ENCODE data around the gene MS4A7.
A peak's percentile ranks its signal among the peaks of the same experiment; 100 is the strongest.

MS4A7 gene

GRCh38 chr11:60378354-60378753 is at the start of gene MS4A7:
TSS of gene MS4A7 (plus strand) at chr11:60378532. CDS start at chr11:60383142, 4,610 bp downstream.
- DNase-seq: no peak
- H3K27me3 Mint-ChIP-seq: peaks cover 16% of the 10 kb centered on the region
- no peaks in the 10 kb centered on the region for H3K9me3 Mint-ChIP-seq
- H3K4me1 Mint-ChIP-seq: peaks cover 15% of the 10 kb centered on the region
- H3K4me3 Mint-ChIP-seq: peak within 1 kb of the TSS; percentile 29
- ATAC-seq: no peak
- peak within 1 kb of the TSS; percentile 58 for H3K27ac Mint-ChIP-seq
- H3K36me3 Mint-ChIP-seq (ENCODE audit: low read depth): no peaks in the 10 kb centered on the region

GRCh38 chr11:60332846-60333245 is 45.5 kb upstream of the MS4A7 start:
- H3K36me3 Mint-ChIP-seq (ENCODE audit: low read depth): no peaks in the 10 kb centered on the region
- ATAC-seq (no peak), DNase-seq (no peak)
- no peaks in the 10 kb centered on the region for H3K9me3 Mint-ChIP-seq
- H3K27me3 Mint-ChIP-seq: peaks cover 20% of the 10 kb centered on the region
- no peaks in the 10 kb centered on the region for H3K4me1 Mint-ChIP-seq
- H3K27ac Mint-ChIP-seq: no peak overlapping the region
- no peak overlapping the region for H3K4me3 Mint-ChIP-seq

- Mint-ChIP-seq H3K27me3 (peaks cover 20% of the 10 kb centered on the region), H3K4me1 (no peaks in the 10 kb centered on the region), H3K9me3 (no peaks in the 10 kb centered on the region), H3K4me3 (no peak overlapping the region), H3K36me3 (ENCODE audit: low read depth) (no peaks in the 10 kb centered on the region), H3K27ac (no peak overlapping the region)
- peak; percentile 76 for DNase-seq
- ATAC-seq: peak; percentile 72
Measured at GRCh38 chr11:60334005-60334620, 44.2 kb upstream of the MS4A7 start.

- Mint-ChIP-seq H3K9me3 (no peaks in the 10 kb centered on the region), H3K4me1 (no peaks in the 10 kb centered on the region), H3K27ac (no peak overlapping the region), H3K27me3 (peaks cover 18% of the 10 kb centered on the region), H3K36me3 (ENCODE audit: low read depth) (no peaks in the 10 kb centered on the region), H3K4me3 (no peak overlapping the region)
- ATAC-seq: no peak
- no peak for DNase-seq
Measured at GRCh38 chr11:60336767-60337391, 41.5 kb upstream of the MS4A7 start.

- ATAC-seq (no peak), DNase-seq (no peak)
- H3K9me3 Mint-ChIP-seq: no peaks in the 10 kb centered on the region
- no peak overlapping the region for H3K4me3 Mint-ChIP-seq
- no peak overlapping the region for H3K27ac Mint-ChIP-seq
- H3K36me3 Mint-ChIP-seq (ENCODE audit: low read depth): no peaks in the 10 kb centered on the region
- H3K27me3 Mint-ChIP-seq: peaks cover 14% of the 10 kb centered on the region
- no peaks in the 10 kb centered on the region for H3K4me1 Mint-ChIP-seq
Measured at GRCh38 chr11:60338053-60338452, 40.3 kb upstream of the MS4A7 start.

GRCh38 chr11:60339356-60339755 is 39.0 kb upstream of the MS4A7 start:
- no peaks in the 10 kb centered on the region for H3K4me1 Mint-ChIP-seq
- no peaks in the 10 kb centered on the region for H3K9me3 Mint-ChIP-seq
- peaks cover 12% of the 10 kb centered on the region for H3K27me3 Mint-ChIP-seq
- DNase-seq (no peak), ATAC-seq (no peak)
- no peak overlapping the region for H3K4me3 Mint-ChIP-seq
- no peak overlapping the region for H3K27ac Mint-ChIP-seq
- no peaks in the 10 kb centered on the region for H3K36me3 Mint-ChIP-seq (ENCODE audit: low read depth)

GRCh38 chr11:60343094-60343704 is 35.1 kb upstream of the MS4A7 start:
- no peaks in the 10 kb centered on the region for H3K9me3 Mint-ChIP-seq
- H3K4me3 Mint-ChIP-seq: no peak overlapping the region
- DNase-seq (no peak), ATAC-seq (no peak)
- no peak overlapping the region for H3K27ac Mint-ChIP-seq
- no peaks in the 10 kb centered on the region for H3K36me3 Mint-ChIP-seq (ENCODE audit: low read depth)
- peaks cover 10% of the 10 kb centered on the region for H3K27me3 Mint-ChIP-seq
- no peaks in the 10 kb centered on the region for H3K4me1 Mint-ChIP-seq

GRCh38 chr11:60344146-60344545 is 34.2 kb upstream of the MS4A7 start:
- Mint-ChIP-seq H3K4me1 (no peaks in the 10 kb centered on the region), H3K36me3 (ENCODE audit: low read depth) (no peaks in the 10 kb centered on the region), H3K4me3 (no peak overlapping the region), H3K27ac (no peak overlapping the region), H3K27me3 (peaks cover 10% of the 10 kb centered on the region), H3K9me3 (no peaks in the 10 kb centered on the region)
- ATAC-seq (no peak), DNase-seq (no peak)

- no peaks in the 10 kb centered on the region for H3K9me3 Mint-ChIP-seq
- peak; percentile 36 for ATAC-seq
- no peaks in the 10 kb centered on the region for H3K4me1 Mint-ChIP-seq
- no peaks in the 10 kb centered on the region for H3K36me3 Mint-ChIP-seq (ENCODE audit: low read depth)
- no peak overlapping the region for H3K4me3 Mint-ChIP-seq
- DNase-seq: peak; percentile 16
- H3K27me3 Mint-ChIP-seq: peaks cover 10% of the 10 kb centered on the region
- H3K27ac Mint-ChIP-seq: no peak overlapping the region
Measured at GRCh38 chr11:60345489-60345888, 32.8 kb upstream of the MS4A7 start.

GRCh38 chr11:60347084-60347797 is 31.1 kb upstream of the MS4A7 start:
- Mint-ChIP-seq H3K9me3 (no peaks in the 10 kb centered on the region), H3K4me1 (no peaks in the 10 kb centered on the region), H3K27ac (no peak overlapping the region), H3K4me3 (no peak overlapping the region), H3K36me3 (ENCODE audit: low read depth) (no peaks in the 10 kb centered on the region), H3K27me3 (peaks cover 8% of the 10 kb centered on the region)
- DNase-seq (no peak), ATAC-seq (no peak)

GRCh38 chr11:60348116-60348515 is 30.2 kb upstream of the MS4A7 start:
- H3K36me3 Mint-ChIP-seq (ENCODE audit: low read depth): no peaks in the 10 kb centered on the region
- ATAC-seq: no peak
- H3K9me3 Mint-ChIP-seq: no peaks in the 10 kb centered on the region
- no peak overlapping the region for H3K4me3 Mint-ChIP-seq
- H3K27me3 Mint-ChIP-seq: peaks cover 8% of the 10 kb centered on the region
- no peak for DNase-seq
- no peaks in the 10 kb centered on the region for H3K4me1 Mint-ChIP-seq
- no peak overlapping the region for H3K27ac Mint-ChIP-seq

GRCh38 chr11:60349990-60350389 is 28.3 kb upstream of the MS4A7 start:
- no peak for DNase-seq
- no peaks in the 10 kb centered on the region for H3K4me1 Mint-ChIP-seq
- peaks cover 4% of the 10 kb centered on the region for H3K9me3 Mint-ChIP-seq
- ATAC-seq: no peak
- H3K4me3 Mint-ChIP-seq: no peak overlapping the region
- peaks cover 2% of the 10 kb centered on the region for H3K27me3 Mint-ChIP-seq
- H3K36me3 Mint-ChIP-seq (ENCODE audit: low read depth): no peaks in the 10 kb centered on the region
- no peak overlapping the region for H3K27ac Mint-ChIP-seq

- Mint-ChIP-seq H3K27me3 (peaks cover 5% of the 10 kb centered on the region), H3K36me3 (ENCODE audit: low read depth) (no peaks in the 10 kb centered on the region), H3K27ac (peak overlapping the region; percentile 9), H3K4me3 (no peak overlapping the region), H3K9me3 (peaks cover 4% of the 10 kb centered on the region), H3K4me1 (peaks cover 13% of the 10 kb centered on the region)
- ATAC-seq (no peak), DNase-seq (no peak)
Measured at GRCh38 chr11:60357771-60358170, 20.6 kb upstream of the MS4A7 start.

GRCh38 chr11:60360621-60361020 is 17.7 kb upstream of the MS4A7 start:
- DNase-seq (no peak), ATAC-seq (no peak)
- H3K27me3 Mint-ChIP-seq: peaks cover 18% of the 10 kb centered on the region
- no peak overlapping the region for H3K4me3 Mint-ChIP-seq
- H3K9me3 Mint-ChIP-seq: no peaks in the 10 kb centered on the region
- H3K36me3 Mint-ChIP-seq (ENCODE audit: low read depth): no peaks in the 10 kb centered on the region
- no peak overlapping the region for H3K27ac Mint-ChIP-seq
- peaks cover 24% of the 10 kb centered on the region for H3K4me1 Mint-ChIP-seq

- no peaks in the 10 kb centered on the region for H3K9me3 Mint-ChIP-seq
- H3K27me3 Mint-ChIP-seq: peaks cover 22% of the 10 kb centered on the region
- DNase-seq (no peak), ATAC-seq (no peak)
- peaks cover 28% of the 10 kb centered on the region for H3K4me1 Mint-ChIP-seq
- no peak overlapping the region for H3K27ac Mint-ChIP-seq
- H3K4me3 Mint-ChIP-seq: no peak overlapping the region
- H3K36me3 Mint-ChIP-seq (ENCODE audit: low read depth): no peaks in the 10 kb centered on the region
Measured at GRCh38 chr11:60362241-60362640, 16.1 kb upstream of the MS4A7 start.

Measured in activated naive CD8-positive, alpha-beta T cell treated with anti-CD3 and anti-CD28 coated beads, Interleukin-2, amount 50 U/mL, for 24 hours (primary cell).